SK-N-SH (cell line): Measurements from ENCODE around the gene SNX20.

ENCODE experiments used
- EP300 ChIP-seq, 2 experiments: IDR thresholded peaks; 2 replicates each; pipeline versions ENCODE4 v1.4.0 to v1.6.1; 2012; ENCODE audit warnings: borderline replicate concordance in 1 of 2, low read depth in 1 of 2, low read length in 1 of 2
- POLR2AphosphoS5 ChIP-seq: IDR thresholded peaks from 2 replicates; pipeline ENCODE4 v1.6.1; 2012; ENCODE audit warnings: low read depth, low read length
- TCF12 ChIP-seq: IDR thresholded peaks from 2 replicates; pipeline ENCODE4 v1.4.0; 2012
- TEAD4 ChIP-seq: IDR thresholded peaks from 2 replicates; pipeline ENCODE4 v1.4.0; 2012; ENCODE audit warnings: mild to moderate bottlenecking, borderline replicate concordance; ENCODE audit not compliant: insufficient read depth
- TF ChIP-seq, protein P1 (sequence below): fragments of 200-600 bp; sonication (generic); IDR thresholded peaks from 2 replicates; pipeline ENCODE4 v1.6.1; 2017; ENCODE audit warnings: antibody characterized with exemption, mild to moderate bottlenecking, moderate library complexity
- TF ChIP-seq, protein P2 (sequence below): IDR thresholded peaks from 2 replicates; pipeline ENCODE4 v1.6.1; 2012; ENCODE audit warnings: mild to moderate bottlenecking, low read depth, low read length, moderate library complexity

- TF ChIP-seq, protein P1, sequence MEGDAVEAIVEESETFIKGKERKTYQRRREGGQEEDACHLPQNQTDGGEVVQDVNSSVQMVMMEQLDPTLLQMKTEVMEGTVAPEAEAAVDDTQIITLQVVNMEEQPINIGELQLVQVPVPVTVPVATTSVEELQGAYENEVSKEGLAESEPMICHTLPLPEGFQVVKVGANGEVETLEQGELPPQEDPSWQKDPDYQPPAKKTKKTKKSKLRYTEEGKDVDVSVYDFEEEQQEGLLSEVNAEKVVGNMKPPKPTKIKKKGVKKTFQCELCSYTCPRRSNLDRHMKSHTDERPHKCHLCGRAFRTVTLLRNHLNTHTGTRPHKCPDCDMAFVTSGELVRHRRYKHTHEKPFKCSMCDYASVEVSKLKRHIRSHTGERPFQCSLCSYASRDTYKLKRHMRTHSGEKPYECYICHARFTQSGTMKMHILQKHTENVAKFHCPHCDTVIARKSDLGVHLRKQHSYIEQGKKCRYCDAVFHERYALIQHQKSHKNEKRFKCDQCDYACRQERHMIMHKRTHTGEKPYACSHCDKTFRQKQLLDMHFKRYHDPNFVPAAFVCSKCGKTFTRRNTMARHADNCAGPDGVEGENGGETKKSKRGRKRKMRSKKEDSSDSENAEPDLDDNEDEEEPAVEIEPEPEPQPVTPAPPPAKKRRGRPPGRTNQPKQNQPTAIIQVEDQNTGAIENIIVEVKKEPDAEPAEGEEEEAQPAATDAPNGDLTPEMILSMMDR: no peak
- TF ChIP-seq EP300 (IDR thresholded peaks at IDR 0.05; ENCODE audit: borderline replicate concordance in 1 of 2, low read depth in 1 of 2, low read length in 1 of 2) (no peak), TCF12 (no peak), POLR2AphosphoS5 (no peak), TEAD4 (no peak)
- TF ChIP-seq, protein P2, sequence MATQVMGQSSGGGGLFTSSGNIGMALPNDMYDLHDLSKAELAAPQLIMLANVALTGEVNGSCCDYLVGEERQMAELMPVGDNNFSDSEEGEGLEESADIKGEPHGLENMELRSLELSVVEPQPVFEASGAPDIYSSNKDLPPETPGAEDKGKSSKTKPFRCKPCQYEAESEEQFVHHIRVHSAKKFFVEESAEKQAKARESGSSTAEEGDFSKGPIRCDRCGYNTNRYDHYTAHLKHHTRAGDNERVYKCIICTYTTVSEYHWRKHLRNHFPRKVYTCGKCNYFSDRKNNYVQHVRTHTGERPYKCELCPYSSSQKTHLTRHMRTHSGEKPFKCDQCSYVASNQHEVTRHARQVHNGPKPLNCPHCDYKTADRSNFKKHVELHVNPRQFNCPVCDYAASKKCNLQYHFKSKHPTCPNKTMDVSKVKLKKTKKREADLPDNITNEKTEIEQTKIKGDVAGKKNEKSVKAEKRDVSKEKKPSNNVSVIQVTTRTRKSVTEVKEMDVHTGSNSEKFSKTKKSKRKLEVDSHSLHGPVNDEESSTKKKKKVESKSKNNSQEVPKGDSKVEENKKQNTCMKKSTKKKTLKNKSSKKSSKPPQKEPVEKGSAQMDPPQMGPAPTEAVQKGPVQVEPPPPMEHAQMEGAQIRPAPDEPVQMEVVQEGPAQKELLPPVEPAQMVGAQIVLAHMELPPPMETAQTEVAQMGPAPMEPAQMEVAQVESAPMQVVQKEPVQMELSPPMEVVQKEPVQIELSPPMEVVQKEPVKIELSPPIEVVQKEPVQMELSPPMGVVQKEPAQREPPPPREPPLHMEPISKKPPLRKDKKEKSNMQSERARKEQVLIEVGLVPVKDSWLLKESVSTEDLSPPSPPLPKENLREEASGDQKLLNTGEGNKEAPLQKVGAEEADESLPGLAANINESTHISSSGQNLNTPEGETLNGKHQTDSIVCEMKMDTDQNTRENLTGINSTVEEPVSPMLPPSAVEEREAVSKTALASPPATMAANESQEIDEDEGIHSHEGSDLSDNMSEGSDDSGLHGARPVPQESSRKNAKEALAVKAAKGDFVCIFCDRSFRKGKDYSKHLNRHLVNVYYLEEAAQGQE: no peak
These were observed 25.1 kb upstream of the SNX20 start for GRCh38 chr16:50706250-50706649.
